Lower leg skin (tissue), 4 donors: ENCODE measurements around the gene ARHGAP8. TPM values are rescaled to one million over a fixed set of nuclear protein-coding genes. Genes with fewer than 3 reads are reported as not detected.

Source experiments
- DNase-seq, 2 donors: peaks; one replicate each; pipeline ENCODE4 v3.0.0-alpha.2; 2019; ENCODE audit warnings: low spot score in 2 of 2
- H3K4me3 ChIP-seq: fragments of 200-600 bp; sonication (generic); 2 replicates; pipeline ENCODE4 v1.5.1; 2017; ENCODE audit warnings: mild to moderate bottlenecking, low read depth; ENCODE audit not compliant: poor library complexity, severe bottlenecking
- POLR2A ChIP-seq, 2 donors: fragments of 450-650 bp; IDR thresholded peaks; one replicate each; pipeline ENCODE4 v1.6.1; 2016 to 2017; ENCODE audit warnings: antibody characterized with exemption in 2 of 2, mild to moderate bottlenecking in 1 of 2, moderate library complexity in 1 of 2
- WGBS, 2 donors: methylation state at CpG; one replicate each; pipeline ENCODE4 v1.1.5; 2018; 5-methylcytosine and 5-hydroxymethylcytosine counted together
- intact Hi-C: fragments of 100-400 bp; cut with DNase I; formaldehyde crosslinking; loops from one replicate; pipeline ENCODE4 v1.15.0; 2023; ENCODE audit warnings: low total_unique reads
- total RNA-seq, 4 donors: library from RNA; depleted of rRNA; stranded (reverse); fragments of >200 nt; gene quantifications; one replicate each; pipeline ENCODE4 v1.1.0, GENCODE V29; 2016
- TF ChIP-seq, protein P1 (sequence below), 3 donors: fragments of 450-650 bp; IDR thresholded peaks; one replicate each; pipeline ENCODE4 v1.5.1; 2016; ENCODE audit warnings: antibody characterized with exemption in 3 of 3, mild to moderate bottlenecking in 3 of 3, moderate library complexity in 2 of 3

Gene ARHGAP8
- total RNA-seq, 4 donors from 2014 or later = 2.9 to 3.4 (median 3.2) TPM

DNA sequence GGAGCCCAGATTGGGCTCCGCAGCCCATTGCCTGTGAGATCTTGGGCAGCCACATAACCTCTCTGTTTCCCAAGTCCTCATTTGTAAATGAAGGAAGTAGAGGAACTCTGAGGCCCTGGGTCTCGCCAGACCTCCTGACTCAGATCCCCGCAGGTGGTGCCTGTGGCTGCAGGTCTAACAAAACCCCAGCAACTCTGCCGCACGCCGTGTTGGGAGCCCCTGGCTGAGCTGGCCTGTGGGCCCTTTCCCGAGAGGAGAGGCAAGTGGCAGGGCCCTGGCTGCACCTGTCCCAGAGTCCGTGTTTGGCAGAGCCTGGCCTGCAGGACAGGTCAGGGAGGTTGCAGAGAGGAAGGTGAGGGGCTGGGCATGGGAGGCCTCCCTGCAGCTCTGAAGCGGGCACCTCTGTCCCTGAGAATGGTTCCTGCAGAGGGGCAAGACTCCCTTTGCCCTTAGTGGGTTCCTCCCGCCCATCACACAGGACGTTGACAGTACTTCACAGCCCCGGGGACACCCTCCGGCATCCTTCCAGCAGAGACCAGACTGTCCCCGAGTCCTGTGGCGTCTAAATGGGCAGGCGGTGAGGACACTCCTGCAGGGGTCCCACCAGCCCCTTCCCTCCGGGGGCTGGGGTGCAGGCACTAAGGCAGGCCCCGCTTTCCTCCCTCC, 67.7 kb downstream of the ARHGAP8 start:
- intact Hi-C loops = loop anchor here (10.0 kb wide), 1 partner anchor 275 kb away; no protein-coding TSS in a partner anchor
- no peak for TF ChIP-seq POLR2A (IDR thresholded peaks at IDR 0.05)
- TF ChIP-seq, protein P1, sequence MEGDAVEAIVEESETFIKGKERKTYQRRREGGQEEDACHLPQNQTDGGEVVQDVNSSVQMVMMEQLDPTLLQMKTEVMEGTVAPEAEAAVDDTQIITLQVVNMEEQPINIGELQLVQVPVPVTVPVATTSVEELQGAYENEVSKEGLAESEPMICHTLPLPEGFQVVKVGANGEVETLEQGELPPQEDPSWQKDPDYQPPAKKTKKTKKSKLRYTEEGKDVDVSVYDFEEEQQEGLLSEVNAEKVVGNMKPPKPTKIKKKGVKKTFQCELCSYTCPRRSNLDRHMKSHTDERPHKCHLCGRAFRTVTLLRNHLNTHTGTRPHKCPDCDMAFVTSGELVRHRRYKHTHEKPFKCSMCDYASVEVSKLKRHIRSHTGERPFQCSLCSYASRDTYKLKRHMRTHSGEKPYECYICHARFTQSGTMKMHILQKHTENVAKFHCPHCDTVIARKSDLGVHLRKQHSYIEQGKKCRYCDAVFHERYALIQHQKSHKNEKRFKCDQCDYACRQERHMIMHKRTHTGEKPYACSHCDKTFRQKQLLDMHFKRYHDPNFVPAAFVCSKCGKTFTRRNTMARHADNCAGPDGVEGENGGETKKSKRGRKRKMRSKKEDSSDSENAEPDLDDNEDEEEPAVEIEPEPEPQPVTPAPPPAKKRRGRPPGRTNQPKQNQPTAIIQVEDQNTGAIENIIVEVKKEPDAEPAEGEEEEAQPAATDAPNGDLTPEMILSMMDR (IDR thresholded peaks at IDR 0.05) = no peak
- WGBS, 2 donors = 73 to 77% methylated on average over 12 to 18 of the region's 18 CpGs

GRCh38 chr22:44821741-44822475, 69.5 kb downstream of the ARHGAP8 start:
- no peak for TF ChIP-seq POLR2A (IDR thresholded peaks at IDR 0.05)
- TF ChIP-seq, protein P1 (IDR thresholded peaks at IDR 0.05) = no peak
- no peak overlapping the region for H3K4me3 ChIP-seq
- DNase-seq = no peak
- 69 to 76% methylated on average over 23 to 24 of the region's 24 CpGs for WGBS, 2 donors
- intact Hi-C loops = loop anchor here (10.0 kb wide), 1 partner anchor 273 kb away; no protein-coding TSS in a partner anchor

More for the DNA sequence above, 67.7 kb downstream of the ARHGAP8 start:
- DNase-seq = no peak
- H3K4me3 ChIP-seq = no peak overlapping the region

- intact Hi-C loops = loop anchor here (10.0 kb wide), 1 partner anchor 272 kb away; no protein-coding TSS in a partner anchor
- 65% methylated on average over 13 of the region's 13 CpGs for WGBS, 2 donors
Observed at GRCh38 chr22:44822534-44822933, 70.2 kb downstream of the ARHGAP8 start.

GRCh38 chr22:44823396-44823795, 71.0 kb downstream of the ARHGAP8 start:
- WGBS, 2 donors = 87 to 90% methylated on average over 8 of the region's 8 CpGs
- DNase-seq = no peak
- intact Hi-C loops = loop anchor here (10.0 kb wide), 1 partner anchor 271 kb away; no protein-coding TSS in a partner anchor
- no peak overlapping the region for H3K4me3 ChIP-seq
- TF ChIP-seq POLR2A (IDR thresholded peaks at IDR 0.05) = no peak
- TF ChIP-seq, protein P1 (IDR thresholded peaks at IDR 0.05) = no peak

More at GRCh38 chr22:44822534-44822933, 70.2 kb downstream of the ARHGAP8 start:
- no peak for TF ChIP-seq POLR2A (IDR thresholded peaks at IDR 0.05)
- TF ChIP-seq, protein P1 (IDR thresholded peaks at IDR 0.05) = no peak
- DNase-seq = no peak
- no peak overlapping the region for H3K4me3 ChIP-seq

DNA sequence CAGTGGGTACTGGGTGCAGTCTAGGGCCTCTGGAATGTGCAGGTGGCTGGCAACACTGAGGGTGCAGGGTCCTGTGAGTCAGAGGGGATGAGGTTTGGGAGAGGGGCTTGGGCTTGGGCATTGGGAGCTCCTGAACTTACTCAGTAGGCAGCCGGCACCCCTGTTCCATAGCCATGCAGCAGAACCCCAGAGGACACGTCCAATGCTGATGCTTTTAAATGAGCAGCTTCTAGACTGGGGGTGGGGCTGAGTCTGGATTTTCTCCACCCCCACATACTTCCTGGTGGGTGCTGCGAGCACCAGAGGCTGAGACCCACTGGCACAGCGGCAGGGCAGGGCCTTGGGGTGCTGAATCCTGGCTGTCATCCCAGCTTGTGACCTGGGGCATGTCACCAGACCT, 71.4 kb downstream of the ARHGAP8 start:
- no peak for TF ChIP-seq POLR2A (IDR thresholded peaks at IDR 0.05)
- TF ChIP-seq, protein P1 (IDR thresholded peaks at IDR 0.05) = no peak
- WGBS, 2 donors = 80 to 85% methylated on average over 3 to 4 of the region's 4 CpGs
- no peak for DNase-seq
- intact Hi-C loops = loop anchor here (10.0 kb wide), 1 partner anchor 271 kb away; no protein-coding TSS in a partner anchor
- H3K4me3 ChIP-seq = no peak overlapping the region
